Measurements from ENCODE around the gene SLC12A8. TPM values are rescaled to one million over a fixed set of nuclear protein-coding genes. Genes with fewer than 3 reads are reported as not detected.

SLC12A8 gene
- total and polyA plus RNA-seq, 2 donors from 2014 or later, result 5.4 to 29.1 TPM

DNA sequence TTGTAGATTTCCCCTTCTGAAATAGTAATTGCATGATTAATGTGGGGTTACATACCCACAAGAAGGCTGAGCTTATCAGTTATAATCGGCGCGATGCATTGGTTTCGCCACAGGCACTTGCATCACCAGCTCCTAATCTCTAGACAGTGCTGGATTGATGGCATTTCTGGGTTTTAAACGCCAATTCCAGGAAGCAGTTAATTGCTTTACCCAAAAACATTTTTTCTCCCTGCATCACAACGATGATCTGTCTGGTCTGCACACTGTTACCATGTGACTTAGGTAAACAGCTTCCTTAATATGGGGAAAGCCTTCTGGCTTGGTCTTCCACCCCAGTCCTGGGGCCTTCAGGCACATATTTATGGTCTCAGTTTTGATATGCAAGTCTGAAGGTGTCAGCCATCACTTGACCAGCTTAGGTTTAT, 86.7 kb downstream of the SLC12A8 start:
- no peak overlapping the region for H3K9ac ChIP-seq (ENCODE audit: low read length in 3 of 3)
- TF ChIP-seq, protein P1, sequence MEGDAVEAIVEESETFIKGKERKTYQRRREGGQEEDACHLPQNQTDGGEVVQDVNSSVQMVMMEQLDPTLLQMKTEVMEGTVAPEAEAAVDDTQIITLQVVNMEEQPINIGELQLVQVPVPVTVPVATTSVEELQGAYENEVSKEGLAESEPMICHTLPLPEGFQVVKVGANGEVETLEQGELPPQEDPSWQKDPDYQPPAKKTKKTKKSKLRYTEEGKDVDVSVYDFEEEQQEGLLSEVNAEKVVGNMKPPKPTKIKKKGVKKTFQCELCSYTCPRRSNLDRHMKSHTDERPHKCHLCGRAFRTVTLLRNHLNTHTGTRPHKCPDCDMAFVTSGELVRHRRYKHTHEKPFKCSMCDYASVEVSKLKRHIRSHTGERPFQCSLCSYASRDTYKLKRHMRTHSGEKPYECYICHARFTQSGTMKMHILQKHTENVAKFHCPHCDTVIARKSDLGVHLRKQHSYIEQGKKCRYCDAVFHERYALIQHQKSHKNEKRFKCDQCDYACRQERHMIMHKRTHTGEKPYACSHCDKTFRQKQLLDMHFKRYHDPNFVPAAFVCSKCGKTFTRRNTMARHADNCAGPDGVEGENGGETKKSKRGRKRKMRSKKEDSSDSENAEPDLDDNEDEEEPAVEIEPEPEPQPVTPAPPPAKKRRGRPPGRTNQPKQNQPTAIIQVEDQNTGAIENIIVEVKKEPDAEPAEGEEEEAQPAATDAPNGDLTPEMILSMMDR (IDR thresholded peaks at IDR 0.05; ENCODE audit: borderline replicate concordance, extremely low read depth, insufficient read depth), result no peak
- no peak overlapping the region for H3K27ac ChIP-seq (ENCODE audit: low read depth in 2 of 2, low read length in 2 of 2)
- FAIRE-seq (no peak), DNase-seq (no peak)
- intact Hi-C loops (cut with DNase I), result no loop called here
- no peaks in the 10 kb centered on the region for H3K27me3 ChIP-seq (ENCODE audit: control insufficient read depth, insufficient read depth, low read length)
- no peaks in the 10 kb centered on the region for H3K9me3 ChIP-seq (ENCODE audit: control insufficient read depth in 2 of 3, insufficient read depth in 1 of 3, low read length in 3 of 3)
- H3K4me3 ChIP-seq (ENCODE audit: low read length in 3 of 3), result no peak overlapping the region
- H3K4me1 ChIP-seq (ENCODE audit: control insufficient read depth in 2 of 3, insufficient read depth in 2 of 3, low read depth in 1 of 3, low read length in 3 of 3), result peaks cover 0 to 4% (median 0%) of the 10 kb centered on the region in 3 donors
- no peaks in the 10 kb centered on the region for H3K36me3 ChIP-seq (ENCODE audit: control insufficient read depth in 2 of 3, insufficient read depth in 3 of 3, low read length in 3 of 3)

DNA sequence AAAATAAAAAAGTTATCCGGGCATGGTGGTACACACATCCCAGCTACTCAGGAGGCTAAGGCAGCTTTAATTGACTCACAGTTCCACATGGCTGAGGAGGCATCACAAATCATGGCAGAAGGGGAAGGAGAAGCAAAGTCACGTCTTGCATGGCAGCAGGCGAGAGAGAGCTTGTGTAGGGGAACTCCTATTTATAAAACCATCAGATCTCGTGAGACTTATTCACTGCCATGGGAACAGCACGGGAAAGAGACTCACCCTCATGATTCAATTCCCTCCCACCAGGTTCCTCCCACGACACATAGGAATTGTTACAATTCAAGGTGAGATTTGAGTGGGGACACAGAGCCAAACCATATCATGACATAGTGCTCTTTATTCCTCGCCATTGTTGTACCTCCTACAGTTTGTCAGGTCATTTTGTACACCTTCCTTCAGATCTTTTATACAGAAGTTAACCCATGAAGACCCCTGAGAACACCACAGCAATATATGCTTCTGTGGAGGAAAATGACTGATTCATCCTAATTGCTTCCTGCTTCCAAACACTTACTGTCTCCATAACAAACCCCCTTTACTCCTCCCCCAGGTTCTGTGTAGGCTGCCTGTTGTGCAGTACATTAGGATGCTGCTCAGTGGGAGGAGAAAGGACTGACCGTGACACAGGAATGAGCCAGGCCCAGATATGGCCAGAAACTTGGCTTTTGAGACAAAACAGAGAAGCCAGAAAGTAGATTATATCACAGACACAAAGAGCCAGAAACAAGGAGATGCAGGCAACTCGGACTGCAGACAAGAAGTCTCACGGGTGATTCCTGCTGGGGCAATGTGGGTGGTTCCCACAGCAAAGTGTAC, 88.9 kb downstream of the SLC12A8 start:
- Histone ChIP-seq H3K4me1 (ENCODE audit: control insufficient read depth in 2 of 3, insufficient read depth in 2 of 3, low read depth in 1 of 3, low read length in 3 of 3) (peaks cover 0 to 6% (median 0%) of the 10 kb centered on the region in 3 donors), H3K9ac (ENCODE audit: low read length in 3 of 3) (no peak overlapping the region)
- intact Hi-C loops (cut with DNase I), result no loop called here

DNA sequence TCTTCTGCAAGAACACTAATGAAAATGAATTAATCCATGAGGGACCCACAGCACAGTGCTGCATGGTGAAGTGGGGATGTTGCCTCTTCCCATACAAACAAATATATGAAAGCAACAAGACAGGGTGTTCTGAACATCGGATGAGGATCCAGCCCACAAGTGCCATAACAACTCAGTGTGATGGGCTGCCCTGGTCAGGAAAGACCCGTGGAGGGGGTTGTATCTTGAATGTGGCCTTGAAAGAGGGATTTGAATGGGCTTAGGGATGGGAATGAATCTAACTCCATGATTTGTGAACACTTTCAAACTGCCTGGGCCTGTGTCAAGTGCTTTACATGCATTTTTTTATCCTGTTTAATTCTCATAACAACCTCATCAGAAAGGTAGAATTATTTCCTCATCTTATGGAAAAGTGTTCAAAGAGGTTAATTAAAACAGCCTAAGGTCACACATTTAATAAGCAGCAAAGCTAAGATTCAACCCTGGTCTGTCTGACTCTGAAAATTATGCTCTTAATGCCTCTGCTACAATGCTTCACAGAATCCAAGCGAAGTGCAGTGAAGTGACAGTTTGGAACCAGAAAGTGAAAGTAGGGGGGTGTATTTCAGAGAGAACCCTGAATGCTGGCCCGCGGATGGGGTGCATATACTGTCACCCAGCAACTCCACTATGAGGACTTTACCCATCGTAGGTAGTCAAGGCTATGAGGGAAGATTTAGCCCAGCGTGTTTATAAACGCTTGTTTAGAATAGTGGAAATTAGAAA, 91.1 kb downstream of the SLC12A8 start:
- Histone ChIP-seq H3K27me3 (ENCODE audit: control insufficient read depth, insufficient read depth, low read length) (no peaks in the 10 kb centered on the region), H3K9ac (ENCODE audit: low read length in 3 of 3) (no peak overlapping the region), H3K4me3 (ENCODE audit: low read length in 3 of 3) (no peak overlapping the region), H3K9me3 (ENCODE audit: control insufficient read depth in 2 of 3, insufficient read depth in 1 of 3, low read length in 3 of 3) (no peaks in the 10 kb centered on the region), H3K27ac (ENCODE audit: low read depth in 2 of 2, low read length in 2 of 2) (no peak overlapping the region), H3K36me3 (ENCODE audit: control insufficient read depth in 2 of 3, insufficient read depth in 3 of 3, low read length in 3 of 3) (no peaks in the 10 kb centered on the region), H3K4me1 (ENCODE audit: control insufficient read depth in 2 of 3, insufficient read depth in 2 of 3, low read depth in 1 of 3, low read length in 3 of 3) (peaks cover 0 to 16% (median 8%) of the 10 kb centered on the region in 3 donors)
- TF ChIP-seq, protein P1 (IDR thresholded peaks at IDR 0.05; ENCODE audit: borderline replicate concordance, extremely low read depth, insufficient read depth), result no peak
- FAIRE-seq (no peak), DNase-seq (no peak)
- intact Hi-C loops (cut with DNase I), result no loop called here

More for the DNA sequence above, 88.9 kb downstream of the SLC12A8 start:
- Histone ChIP-seq H3K27me3 (ENCODE audit: control insufficient read depth, insufficient read depth, low read length) (no peaks in the 10 kb centered on the region), H3K9me3 (ENCODE audit: control insufficient read depth in 2 of 3, insufficient read depth in 1 of 3, low read length in 3 of 3) (no peaks in the 10 kb centered on the region), H3K4me3 (ENCODE audit: low read length in 3 of 3) (no peak overlapping the region), H3K27ac (ENCODE audit: low read depth in 2 of 2, low read length in 2 of 2) (no peak overlapping the region), H3K36me3 (ENCODE audit: control insufficient read depth in 2 of 3, insufficient read depth in 3 of 3, low read length in 3 of 3) (no peaks in the 10 kb centered on the region)
- DNase-seq (peak in 1 of 5 donors; percentile 13), FAIRE-seq (no peak)
- TF ChIP-seq, protein P1 (IDR thresholded peaks at IDR 0.05; ENCODE audit: borderline replicate concordance, extremely low read depth, insufficient read depth), result no peak

Measured in kidney (tissue), 14 donors.